GM10266 (cell line): Measurements from ENCODE around the gene NECTIN1.
"Not testable (repeated sequence)": the region's sequence is repeated elsewhere in the genome, so short reads cannot be mapped to it uniquely, and the experiment has no call there.

ENCODE experiments used
- DNase-seq: peaks from one replicate; pipeline ENCODE4 v3.0.0; 2012; ENCODE audit errors: extremely low spot score
- TF ChIP-seq, protein P1 (sequence below): IDR thresholded peaks from 2 replicates; pipeline ENCODE4 v1.5.1; 2012; ENCODE audit warnings: mild to moderate bottlenecking, low read depth; ENCODE audit not compliant: control insufficient read depth, insufficient read depth; ENCODE audit errors: missing control alignments

The NECTIN1 gene

DNA sequence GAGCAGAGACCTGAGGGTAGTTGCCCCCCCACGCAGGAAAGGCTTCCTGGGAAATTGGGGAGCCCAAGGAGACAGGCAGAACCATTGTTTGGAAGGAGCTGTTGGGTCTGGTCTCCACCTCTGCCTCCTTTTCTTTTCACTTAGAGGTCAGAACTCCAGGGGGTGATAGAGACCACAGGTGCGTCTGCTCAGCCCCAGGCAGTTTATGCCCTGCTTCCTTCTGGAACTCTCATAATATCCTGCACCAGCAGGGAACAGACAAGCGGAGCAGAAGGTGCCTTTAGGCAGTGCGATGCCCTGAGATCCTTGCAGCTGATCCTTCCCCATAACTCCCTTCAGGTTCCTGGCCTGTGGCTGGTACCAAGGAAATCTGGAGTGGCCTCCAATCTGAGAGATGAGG is 120.2 kb downstream of the NECTIN1 start:
- no peak for DNase-seq
- TF ChIP-seq, protein P1, sequence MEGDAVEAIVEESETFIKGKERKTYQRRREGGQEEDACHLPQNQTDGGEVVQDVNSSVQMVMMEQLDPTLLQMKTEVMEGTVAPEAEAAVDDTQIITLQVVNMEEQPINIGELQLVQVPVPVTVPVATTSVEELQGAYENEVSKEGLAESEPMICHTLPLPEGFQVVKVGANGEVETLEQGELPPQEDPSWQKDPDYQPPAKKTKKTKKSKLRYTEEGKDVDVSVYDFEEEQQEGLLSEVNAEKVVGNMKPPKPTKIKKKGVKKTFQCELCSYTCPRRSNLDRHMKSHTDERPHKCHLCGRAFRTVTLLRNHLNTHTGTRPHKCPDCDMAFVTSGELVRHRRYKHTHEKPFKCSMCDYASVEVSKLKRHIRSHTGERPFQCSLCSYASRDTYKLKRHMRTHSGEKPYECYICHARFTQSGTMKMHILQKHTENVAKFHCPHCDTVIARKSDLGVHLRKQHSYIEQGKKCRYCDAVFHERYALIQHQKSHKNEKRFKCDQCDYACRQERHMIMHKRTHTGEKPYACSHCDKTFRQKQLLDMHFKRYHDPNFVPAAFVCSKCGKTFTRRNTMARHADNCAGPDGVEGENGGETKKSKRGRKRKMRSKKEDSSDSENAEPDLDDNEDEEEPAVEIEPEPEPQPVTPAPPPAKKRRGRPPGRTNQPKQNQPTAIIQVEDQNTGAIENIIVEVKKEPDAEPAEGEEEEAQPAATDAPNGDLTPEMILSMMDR = no peak

DNA sequence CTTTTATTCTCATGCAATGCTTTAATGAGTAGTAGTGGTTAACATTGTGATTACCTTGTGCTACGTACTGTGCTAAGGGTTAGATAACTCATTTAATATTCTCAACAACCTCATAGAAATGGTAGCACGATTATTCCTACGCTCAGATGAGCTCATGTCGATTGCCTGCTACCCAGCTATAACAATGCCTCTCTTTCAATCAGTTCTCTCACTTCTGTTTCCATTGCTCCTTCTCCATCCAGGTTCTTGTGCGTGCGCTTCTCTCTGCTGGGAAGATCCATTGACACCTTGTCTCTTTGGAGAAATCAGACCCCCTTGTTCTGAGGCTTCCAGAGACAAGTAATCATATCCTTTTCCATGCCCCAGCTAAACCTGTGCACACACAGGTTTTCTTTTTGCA is 120.8 kb downstream of the NECTIN1 start:
- no peak for DNase-seq
- TF ChIP-seq, protein P1 = no peak

DNA sequence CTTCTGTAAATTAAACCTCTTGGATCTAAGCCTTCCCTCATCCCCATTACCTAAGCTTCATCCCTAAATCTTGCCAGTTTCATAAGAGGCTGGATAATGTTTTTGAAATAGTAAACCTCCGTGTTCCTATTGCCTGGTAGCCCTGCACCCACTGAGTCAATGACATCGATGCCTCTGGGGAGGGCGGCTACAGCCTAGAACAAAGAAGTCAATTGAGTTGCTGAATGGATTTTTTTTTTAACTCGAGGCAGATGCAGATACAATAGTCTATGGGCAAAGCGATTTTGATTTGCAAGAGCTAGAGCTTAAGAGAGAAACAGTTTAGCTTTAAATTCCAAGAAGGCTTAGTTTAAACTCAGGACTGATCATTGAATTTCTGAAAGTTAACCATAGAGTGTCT is 121.3 kb downstream of the NECTIN1 start:
- TF ChIP-seq, protein P1 = no peak
- no peak for DNase-seq

DNA sequence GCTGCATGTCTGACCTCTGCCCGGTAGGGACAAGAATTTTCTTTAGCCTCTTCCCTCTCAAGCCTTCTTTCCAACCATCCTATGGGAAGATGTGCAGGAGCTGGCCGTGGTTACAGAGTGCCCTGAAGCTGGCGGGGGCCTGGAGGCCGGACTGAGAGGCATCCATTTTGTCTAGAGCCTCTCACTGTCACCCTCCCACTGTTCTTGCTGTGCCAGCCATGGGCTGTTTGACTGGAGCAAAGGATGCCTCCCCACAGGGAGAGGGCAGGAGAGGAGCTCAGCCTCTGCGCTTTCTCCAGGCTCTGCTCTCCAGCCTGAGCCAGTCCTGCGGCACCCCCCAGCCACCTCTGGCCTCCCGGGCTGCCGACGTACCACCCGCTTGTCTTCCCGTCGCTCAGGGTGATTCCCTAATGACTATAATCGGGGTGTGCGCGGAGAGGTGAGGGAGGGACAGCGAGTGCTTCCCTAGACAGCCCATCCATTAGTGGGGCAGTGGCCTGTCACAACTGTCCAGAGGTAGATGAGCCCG is 123.8 kb downstream of the NECTIN1 start:
- no peak for DNase-seq
- TF ChIP-seq, protein P1 = no peak

DNA sequence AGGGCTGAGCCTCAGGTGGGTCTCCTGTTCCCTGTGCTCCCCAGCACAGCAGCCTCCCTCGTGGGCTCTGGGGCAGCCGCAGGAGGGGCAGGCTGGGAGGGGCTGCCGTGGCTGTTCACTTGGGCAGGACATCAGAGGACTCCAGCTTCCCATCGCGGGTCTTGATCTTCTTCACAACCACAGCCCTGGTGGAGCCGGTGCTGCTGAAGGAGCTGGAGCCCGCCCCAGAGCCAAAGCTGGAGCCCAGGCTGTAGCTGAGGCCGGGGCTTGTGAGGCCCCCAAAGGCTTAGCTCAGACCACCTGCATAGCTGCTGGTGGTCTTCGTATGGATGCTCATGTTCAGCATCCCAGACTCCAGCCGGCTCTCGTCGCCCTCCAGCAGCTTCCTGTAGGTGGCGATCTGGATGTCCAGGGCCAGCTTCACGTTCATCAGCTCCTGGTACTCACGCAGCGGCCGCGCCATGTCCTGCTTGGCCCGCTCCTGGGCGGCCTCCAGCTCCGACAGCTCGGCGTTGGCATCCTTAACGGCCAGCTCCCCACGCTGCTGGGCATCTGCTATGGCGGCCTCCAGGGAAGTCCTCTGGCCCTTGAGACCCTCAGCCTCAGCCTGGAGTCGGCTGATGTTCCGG is 126.1 kb downstream of the NECTIN1 start:
- TF ChIP-seq, protein P1 = no peak

DNA sequence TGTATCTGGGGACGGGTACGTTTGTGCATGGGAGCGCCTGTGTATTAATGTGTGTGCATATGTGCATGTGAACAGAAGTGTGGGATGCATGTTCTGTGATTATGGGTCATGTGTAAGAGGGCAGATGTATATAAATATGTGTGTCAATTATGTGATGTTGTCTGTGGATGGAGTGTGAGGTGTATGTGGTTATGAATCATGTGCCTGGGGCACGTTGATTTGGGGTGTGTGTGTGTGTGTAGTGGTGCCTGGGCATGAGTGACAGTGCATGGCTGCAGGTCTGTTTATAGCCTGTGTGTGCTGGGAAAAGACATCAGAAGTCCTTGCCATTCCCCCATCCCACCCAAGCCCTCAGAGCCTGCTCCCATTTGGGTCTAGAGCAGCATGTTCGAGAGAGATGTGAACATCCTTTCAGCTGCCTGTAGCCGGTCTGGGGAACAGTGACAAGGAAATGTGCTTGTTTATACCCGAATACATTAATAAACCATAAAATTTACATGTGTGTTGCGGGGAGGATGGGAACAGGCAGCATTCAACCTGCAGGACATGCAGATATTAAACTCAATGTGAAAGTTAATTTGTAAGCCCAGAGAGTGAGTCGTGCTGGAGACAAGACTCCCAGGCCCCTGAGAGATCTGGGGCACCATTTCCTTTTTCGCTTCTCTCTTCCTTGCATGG is 129.0 kb downstream of the NECTIN1 start:
- DNase-seq = no peak
- TF ChIP-seq, protein P1 = no peak

More for the DNA sequence above, 126.1 kb downstream of the NECTIN1 start:
- DNase-seq = no peak

DNA sequence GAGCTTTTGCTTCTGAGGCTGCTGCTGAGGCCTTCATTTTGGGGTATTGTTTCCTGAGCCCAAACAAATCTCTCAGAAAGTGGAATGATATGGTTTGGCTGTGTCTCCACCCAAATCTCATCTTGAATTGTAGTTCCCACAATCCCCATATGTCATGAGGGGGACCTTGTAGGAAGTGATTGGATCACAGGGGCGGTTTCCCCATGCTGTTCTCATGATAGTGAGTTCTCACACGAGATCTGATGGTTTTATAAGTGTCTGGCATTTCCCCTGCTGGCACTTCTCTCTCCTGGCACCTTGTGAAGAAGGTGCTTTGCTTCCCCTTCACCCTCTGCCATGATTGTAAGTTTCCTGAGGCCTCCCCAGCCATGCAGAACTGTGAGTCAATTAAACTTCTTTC is 133.1 kb downstream of the NECTIN1 start:
- DNase-seq = not testable (repeated sequence)
